Stimulated activated CD4-positive, alpha-beta T cell treated with anti-CD3 and anti-CD28 coated beads, Interleukin-4, amount 100 ng/mL, for 4 hours (primary cell): ENCODE measurements around the gene PLD5.

Source experiments
- DNase-seq, 2 experiments: peaks; one replicate each; pipeline ENCODE4 v3.0.0-alpha.2; 2020

PLD5 gene

DNA sequence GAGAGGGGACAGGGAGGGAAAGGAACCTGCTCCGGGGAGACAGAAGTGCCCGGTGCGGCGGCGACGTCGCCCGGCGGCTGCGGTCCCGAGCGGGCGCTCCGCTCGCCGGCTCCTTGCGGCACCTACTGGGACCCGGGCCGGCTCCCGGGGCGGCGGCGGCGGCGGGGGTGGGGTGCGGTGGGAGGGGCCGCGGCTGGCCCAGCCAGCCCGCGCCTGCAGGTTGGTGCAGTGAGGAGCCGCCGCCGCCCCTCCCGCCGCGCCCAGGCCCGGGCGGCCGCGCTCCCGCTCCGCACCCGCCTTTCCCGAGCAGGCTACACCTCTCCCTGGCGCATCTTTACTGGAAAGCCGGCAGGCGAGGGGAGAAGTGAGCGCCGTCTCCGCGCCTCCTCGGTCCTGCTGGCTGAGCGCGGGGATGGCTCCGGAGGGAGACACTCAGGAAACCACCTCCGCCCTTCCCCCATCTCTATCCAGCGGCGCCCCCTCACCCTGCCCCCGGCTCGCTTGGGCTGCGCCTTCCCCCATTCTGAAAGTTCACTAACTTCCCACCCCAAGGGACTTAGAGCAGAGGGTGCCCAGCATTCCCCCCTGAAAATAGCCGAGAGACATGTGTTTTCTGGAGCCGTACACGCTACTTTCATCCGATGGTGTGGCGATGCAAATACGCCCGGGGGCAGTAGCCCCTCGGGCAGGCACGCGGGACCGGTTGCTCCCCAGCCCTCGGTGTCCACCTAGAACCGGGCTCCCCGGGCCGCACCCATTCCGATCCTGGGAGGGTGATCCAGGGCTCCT lies at the start of gene PLD5:
TSS of gene PLD5 (minus strand) at position 127 of the 789 bp plus-strand sequence.
- no peak for DNase-seq

DNA sequence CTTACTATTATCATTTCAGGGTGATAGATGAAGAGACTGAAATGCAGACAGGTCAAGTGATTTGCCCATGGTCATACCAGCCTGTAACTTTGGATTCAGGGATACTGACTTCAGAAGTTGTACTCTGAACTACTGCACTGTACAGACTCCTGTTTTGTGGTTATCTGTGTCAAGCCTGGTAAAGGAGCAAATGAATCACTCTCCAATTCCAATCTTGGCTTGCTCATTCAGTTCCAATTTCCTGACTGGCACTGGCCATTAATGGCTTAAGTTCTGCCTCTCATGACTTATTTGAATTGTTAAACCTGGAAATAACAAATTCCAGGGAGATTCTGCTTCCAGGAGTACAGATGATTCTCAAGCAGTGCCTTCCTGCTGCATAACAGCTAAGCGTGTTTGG lies 45.4 kb upstream of the PLD5 start:
- DNase-seq: no peak

DNA sequence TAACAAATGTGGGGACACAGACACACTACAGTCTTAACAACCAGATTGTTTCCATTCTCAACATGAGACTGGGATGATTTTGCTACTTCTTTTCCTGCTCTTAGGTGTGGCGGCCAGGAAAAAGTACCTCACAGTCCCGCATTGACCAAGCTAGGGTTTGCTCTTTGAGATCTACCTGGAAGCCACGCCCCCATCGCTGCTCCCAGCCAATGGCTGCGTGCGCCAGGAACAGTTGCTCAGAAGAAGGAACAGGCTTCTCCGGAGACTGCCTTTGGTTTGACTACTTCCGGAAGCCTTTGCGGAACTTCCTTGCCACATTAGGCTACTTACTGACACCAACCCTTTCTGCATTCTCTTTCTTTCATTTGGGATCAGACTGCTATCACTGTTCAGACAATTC lies 44.2 kb upstream of the PLD5 start:
- no peak for DNase-seq

DNA sequence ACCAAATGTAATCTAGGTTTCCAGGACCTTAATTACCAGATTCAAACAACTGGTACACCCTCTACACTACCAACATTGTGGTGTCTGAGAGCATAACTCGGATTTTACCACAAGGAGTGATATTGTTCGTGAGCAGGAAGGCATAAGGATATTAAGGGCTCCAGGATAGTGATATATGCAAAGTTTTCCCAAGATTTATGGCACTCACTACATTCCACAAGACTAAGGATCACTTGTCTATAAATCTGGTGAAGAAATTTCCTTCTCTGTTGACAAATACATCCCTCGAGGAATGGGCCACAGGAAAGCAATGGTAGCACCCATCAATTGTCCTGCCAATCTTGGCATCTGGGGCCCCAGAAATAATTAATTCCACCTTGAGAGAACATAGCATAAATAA lies 43.1 kb upstream of the PLD5 start:
- DNase-seq: no peak

DNA sequence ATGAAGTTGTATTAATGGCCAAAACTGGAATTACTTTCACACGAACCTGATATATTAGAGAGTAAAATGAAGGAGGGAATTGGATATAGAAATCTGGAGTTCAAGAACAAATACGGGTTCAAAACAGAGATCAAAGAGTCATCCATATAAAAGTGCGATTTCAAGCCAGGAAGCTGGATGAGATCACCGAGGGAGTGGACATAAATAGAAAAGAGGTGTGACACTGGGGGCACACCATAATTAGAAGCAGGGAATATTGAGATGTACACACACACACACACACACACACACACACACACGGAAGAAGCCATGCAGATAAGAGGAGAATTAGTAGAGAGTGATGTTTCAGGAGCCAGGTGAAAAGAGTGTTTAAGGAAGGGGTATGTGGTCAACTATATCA lies 32.3 kb upstream of the PLD5 start:
- no peak for DNase-seq

- no peak for DNase-seq
Measured at GRCh38 chr1:242556276-242556675, 31.8 kb upstream of the PLD5 start.

GRCh38 chr1:242554577-242554976 lies 30.1 kb upstream of the PLD5 start:
- DNase-seq: no peak

DNA sequence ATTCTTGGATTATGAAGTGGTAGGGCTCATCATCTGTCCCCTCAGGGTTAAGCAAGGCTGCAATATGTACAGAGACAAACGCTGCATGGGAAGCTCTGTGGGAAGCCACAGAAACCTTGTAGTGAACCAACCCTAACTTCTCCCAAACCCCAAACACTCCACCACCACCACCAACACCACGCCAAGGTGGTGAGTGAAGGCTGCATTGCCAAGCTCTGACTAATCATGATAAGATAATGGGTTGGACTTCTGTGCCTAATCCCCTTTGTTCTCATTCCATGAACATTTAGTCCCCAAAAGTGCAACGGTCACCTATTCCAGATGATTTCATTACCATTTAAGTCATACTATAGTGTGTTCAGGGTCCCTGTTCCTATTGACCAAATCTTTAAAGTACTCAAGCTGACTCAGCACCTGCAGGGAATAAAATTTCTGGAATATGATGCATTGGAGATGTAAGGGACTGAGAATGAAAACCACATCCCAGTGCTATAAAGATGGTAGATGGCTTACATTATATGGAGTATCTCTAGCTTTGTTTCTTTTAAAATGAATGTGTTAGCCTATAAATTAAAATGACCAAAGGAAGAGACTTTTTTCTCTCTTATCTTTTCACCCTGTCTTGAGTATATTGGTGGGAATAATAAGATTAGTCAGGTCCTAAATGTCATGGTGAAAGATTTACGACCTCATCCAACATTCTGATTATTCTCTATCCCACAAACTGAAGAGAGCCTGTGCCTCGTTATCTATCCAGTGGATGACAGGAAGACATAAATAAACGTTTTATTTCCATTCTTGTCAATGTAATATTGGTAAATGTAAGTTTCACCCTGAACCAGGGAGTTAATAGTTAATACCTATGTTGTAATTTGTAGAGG lies 22.6 kb upstream of the PLD5 start:
- DNase-seq: no peak

DNA sequence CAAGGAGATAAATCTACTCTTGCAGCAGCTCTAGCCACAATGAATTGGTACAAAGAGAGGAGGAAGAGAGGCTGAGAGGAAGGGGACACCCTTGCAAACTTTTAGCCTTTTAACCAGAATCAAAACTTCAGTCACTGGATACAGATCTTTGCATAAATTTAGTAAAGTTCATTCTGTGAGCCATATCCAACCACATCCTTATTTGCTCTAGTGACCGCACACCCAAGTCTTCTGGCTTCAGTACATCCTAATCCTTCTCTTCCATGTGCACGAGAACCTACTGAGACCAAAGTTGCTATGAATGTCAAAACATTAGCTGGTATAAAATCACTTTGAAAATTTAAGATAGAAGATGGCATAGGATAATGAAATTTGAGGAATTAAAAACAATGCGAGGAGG lies 21.9 kb upstream of the PLD5 start:
- DNase-seq: no peak

DNA sequence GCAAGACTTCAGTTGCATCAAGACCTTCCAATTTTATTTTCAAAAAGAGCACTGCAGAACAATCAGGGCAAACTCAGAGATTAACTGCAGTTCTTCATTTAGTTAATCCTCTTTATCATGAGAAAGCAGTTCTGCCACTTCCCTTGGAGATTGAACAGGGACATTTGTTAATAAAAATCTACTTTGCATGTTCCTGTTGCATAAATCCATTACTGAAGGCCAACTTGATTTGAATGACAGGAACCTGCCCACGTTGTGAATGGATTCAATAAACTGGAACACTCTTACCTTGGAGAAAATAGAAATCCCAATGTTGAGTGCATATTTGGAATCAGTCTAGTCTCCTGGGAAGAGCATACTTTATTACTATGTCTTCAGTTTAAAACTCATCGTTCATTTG lies 19.6 kb upstream of the PLD5 start:
- DNase-seq: no peak

GRCh38 chr1:242542271-242542670 lies 17.8 kb upstream of the PLD5 start:
- no peak for DNase-seq

- DNase-seq: no peak
Measured at GRCh38 chr1:242535986-242536385, 11.5 kb upstream of the PLD5 start.

GRCh38 chr1:242534753-242535152 lies 10.3 kb upstream of the PLD5 start:
- no peak for DNase-seq

- DNase-seq: no peak
Measured at GRCh38 chr1:242530761-242531160, 6.3 kb upstream of the PLD5 start.

DNA sequence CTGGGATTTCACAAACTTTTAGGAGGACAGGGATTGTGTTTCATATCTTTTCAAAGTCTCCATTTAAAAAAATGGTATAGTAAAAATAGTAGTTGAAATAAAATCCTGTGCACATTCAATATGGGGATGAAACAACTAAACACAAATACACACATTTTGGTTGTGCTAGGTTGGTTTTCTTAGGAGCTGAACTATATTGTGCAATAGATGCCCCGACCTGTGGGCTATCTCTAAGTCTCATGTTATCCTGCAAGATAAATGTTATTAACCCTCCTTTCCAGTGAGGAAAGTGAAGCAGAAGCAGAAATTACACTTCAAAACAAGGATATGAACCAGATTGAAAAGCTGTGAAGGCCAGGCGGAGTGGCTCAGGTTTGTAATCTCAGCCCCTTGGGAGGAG lies 1.3 kb upstream of the PLD5 start:
- DNase-seq: no peak

GRCh38 chr1:242525360-242525722 lies 844 bp upstream of the PLD5 start:
- DNase-seq: no peak

DNA sequence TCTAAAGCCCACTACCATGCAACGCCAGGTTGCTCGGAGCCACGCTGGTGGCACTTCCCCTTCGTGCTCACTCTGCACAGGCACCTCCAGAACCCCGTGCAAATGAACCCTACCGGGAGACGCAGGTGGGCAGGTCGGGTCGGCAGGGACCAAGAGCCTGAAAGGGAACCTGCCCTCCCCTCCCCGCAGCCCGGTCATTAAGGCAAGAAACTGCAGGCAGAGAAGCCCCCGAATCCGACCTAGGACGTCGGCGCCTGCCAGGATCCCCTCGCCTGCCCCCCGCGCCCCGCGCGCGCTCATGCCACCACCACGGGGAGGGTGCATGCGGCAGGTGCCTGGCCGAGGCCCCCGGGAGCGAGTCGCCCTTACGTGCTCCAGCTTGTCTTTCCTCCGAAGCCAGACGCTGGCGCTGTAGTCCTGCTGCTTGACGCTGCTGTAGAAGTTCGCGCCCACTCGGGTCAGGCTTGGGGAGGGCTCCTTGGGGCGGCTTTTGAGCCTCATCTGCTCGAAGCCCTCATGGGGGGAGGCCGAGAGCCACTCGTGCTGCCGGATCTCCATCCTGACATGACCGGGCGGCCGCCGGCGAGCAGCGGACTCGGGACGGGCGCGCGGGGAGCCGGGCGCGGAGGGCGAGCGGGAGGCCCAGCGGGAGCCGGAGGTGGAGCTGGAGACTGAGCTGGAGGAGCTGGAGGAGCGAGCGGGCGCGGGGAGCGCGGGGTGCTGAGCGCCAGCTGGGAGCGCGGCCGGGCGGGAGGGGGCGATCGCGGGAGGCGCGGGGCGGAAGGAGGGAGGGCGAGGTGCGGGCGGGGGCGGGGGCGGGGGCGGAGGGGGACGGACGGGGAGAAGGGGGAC lies 552 bp downstream of the PLD5 start:
- DNase-seq: no peak

DNA sequence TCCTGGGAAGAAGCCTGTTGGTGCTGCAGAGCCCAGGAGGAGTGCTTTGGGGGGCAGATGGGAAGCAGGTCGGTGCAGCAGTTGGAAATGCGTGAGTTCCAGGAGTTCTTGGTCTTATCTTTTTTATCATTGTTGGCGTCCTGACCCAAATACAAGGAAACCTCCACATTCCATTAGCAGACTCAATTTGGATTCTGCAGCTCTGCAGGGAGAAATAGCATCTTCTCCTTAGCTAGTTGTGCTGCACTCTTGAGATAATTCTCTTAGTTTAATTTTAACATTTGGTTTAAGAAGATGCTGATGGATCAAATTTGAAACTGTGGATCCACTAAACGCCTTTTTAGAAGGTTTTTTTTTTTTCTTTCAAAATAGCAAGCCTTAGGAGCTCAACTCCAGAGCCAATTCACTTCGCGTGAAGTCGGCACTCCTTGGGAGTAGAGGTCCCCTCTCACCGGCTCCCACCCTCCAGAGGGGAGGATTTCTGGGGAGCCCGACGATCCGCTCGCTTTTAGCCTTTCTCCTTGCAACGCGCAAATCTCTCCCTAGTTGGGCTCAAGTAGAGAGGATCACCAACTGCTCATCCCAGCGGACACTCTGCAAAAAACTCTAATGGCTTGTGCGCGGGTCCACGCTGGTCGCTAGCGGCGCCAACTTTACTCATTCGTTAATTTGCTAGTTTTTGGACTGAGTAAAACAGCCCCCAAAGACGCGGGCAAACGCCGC lies 1.3 kb downstream of the PLD5 start:
- no peak for DNase-seq

DNA sequence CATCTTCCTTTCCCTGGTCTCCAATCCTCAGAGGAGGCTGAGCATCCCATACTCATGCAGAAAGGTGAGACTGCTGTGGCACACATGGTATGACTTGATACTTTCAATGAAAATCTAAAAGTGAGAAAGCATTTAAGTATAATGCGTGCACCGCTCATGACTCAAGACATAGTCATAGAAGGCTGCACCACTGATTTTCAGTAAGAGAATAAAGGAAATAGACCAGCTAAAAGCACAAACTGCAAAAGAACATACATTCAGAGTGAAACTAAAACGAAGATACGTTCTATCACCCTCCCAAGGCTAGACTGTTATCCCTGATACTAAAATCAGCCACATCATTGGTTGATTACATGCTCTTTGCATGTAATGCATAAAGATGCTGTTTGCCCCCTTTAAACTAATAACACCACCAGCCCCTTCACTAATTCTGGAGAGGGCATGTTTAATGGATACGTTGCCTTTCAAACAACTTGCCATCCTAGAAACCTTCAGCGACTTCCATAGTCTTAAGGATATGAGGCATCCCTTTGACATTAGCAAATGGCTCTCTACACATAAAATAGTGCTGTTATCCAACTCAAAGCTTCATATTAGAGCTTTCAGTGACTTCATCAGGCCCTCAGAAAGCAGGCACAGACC lies 2.1 kb downstream of the PLD5 start:
- no peak for DNase-seq

DNA sequence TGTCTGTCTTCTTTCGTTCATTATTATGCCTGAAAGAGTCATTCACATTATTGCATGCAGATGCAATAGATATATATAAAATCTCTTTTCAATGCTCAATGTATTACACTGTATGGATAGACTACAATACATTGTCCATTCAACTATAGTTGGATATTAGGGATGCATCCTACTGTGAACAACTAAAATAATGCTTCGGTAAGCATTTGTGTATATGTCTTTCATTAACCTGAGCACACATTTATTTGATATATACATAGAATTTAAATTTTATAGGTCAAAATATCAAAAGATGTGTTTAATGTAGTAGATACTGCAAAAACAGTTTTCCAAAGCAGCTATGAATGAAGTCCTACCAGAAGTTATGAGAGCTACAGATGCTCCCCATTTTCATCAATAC lies 8.9 kb downstream of the PLD5 start:
- DNase-seq: no peak

- no peak for DNase-seq
Measured at GRCh38 chr1:242506724-242507123, 17.8 kb downstream of the PLD5 start.

DNA sequence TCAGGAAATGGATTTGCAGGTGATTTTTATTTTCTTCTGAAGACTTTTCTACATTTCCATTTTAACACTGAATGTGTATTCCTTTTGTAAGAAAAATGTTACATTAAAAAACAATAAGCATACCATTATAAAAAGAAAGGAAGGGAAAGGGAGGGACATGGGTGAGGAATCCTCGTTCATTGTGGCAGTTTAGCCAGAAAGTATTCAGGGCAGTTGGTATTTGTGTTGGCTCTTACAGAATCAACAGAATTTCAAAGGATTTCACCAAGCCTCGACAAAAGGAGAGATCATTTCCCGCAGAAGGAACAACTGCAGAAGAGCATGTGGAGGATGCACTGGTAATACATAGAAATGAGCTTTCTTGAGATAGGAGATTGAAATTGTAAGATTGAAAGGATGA lies 35.0 kb downstream of the PLD5 start:
- DNase-seq: no peak
